ENCODE data around the gene CCL15. TPM values are rescaled to one million over a fixed set of nuclear protein-coding genes. Genes with fewer than 3 reads are reported as not detected.

CCL15 gene
- total RNA-seq, 1 experiment from 2014 or later, result not detected

GRCh38 chr17:35949401-35949800 lies 52.0 kb downstream of the CCL15 start (continued):
- no peak for TF ChIP-seq ZNF425 (CRISPR knock-in tag; conservative IDR thresholded peaks at IDR 0.05)
- TF ChIP-seq ZNF317 (CRISPR knock-in tag; IDR thresholded peaks at IDR 0.05; ENCODE audit: borderline replicate concordance, low read depth), result no peak
- TF ChIP-seq NFYB (CRISPR knock-in tag; conservative IDR thresholded peaks at IDR 0.05; ENCODE audit: low read depth), result no peak
- no peak for TF ChIP-seq NR3C1 (CRISPR knock-in tag; conservative IDR thresholded peaks at IDR 0.05; ENCODE audit: low read depth)
- TF ChIP-seq IRF2 (CRISPR knock-in tag; IDR thresholded peaks at IDR 0.05; ENCODE audit: borderline replicate concordance, low read depth), result no peak

DNA sequence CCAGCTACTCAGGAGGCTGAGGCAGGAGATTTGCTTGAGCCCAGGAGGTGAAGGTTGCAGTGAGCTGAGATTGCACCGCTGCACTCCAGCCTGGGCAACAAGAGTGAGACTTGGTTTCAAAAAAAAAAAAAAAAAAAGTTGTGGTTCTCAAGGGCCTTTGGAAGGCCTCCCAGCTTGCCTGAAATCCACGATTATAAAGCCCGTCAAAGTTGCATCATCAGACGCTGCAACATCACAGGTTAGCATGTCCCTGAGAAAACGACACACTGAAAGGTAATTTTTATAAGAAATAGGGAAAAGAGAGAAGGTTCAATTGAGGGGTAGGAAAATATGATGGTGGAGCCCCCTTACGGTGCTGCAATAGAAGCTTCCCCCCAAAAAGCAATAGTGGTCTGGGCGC lies 53.3 kb downstream of the CCL15 start:
- H3K27ac Mint-ChIP-seq, result no peak overlapping the region
- TF ChIP-seq KAT7 (CRISPR knock-in tag; IDR thresholded peaks at IDR 0.05; ENCODE audit: borderline replicate concordance), result no peak
- no peak for TF ChIP-seq E2F5 (CRISPR knock-in tag; IDR thresholded peaks at IDR 0.05)
- TF ChIP-seq, protein P1, sequence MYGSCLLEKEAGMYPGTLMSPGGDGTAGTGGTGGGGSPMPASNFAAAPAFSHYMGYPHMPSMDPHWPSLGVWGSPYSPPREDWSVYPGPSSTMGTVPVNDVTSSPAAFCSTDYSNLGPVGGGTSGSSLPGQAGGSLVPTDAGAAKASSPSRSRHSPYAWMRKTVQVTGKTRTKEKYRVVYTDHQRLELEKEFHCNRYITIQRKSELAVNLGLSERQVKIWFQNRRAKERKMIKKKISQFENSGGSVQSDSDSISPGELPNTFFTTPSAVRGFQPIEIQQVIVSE (CRISPR knock-in tag; IDR thresholded peaks at IDR 0.05; ENCODE audit: borderline replicate concordance), result no peak
- TF ChIP-seq E2F4 (CRISPR knock-in tag; IDR thresholded peaks at IDR 0.05; ENCODE audit: borderline replicate concordance, low read depth), result no peak
- no peak for TF ChIP-seq ZNF512 (CRISPR knock-in tag; IDR thresholded peaks at IDR 0.05; ENCODE audit: borderline replicate concordance)
- TF ChIP-seq, protein P2, sequence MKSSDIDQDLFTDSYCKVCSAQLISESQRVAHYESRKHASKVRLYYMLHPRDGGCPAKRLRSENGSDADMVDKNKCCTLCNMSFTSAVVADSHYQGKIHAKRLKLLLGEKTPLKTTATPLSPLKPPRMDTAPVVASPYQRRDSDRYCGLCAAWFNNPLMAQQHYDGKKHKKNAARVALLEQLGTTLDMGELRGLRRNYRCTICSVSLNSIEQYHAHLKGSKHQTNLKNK (CRISPR knock-in tag; IDR thresholded peaks at IDR 0.05), result no peak
- TF ChIP-seq SMAD4 (CRISPR knock-in tag; IDR thresholded peaks at IDR 0.05), result no peak
- no peak for TF ChIP-seq ZBTB43 (CRISPR knock-in tag; IDR thresholded peaks at IDR 0.05)
- TF ChIP-seq, protein P3, sequence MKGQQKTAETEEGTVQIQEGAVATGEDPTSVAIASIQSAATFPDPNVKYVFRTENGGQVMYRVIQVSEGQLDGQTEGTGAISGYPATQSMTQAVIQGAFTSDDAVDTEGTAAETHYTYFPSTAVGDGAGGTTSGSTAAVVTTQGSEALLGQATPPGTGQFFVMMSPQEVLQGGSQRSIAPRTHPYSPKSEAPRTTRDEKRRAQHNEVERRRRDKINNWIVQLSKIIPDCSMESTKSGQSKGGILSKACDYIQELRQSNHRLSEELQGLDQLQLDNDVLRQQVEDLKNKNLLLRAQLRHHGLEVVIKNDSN (CRISPR knock-in tag; IDR thresholded peaks at IDR 0.05), result no peak
- TF ChIP-seq, protein P4, sequence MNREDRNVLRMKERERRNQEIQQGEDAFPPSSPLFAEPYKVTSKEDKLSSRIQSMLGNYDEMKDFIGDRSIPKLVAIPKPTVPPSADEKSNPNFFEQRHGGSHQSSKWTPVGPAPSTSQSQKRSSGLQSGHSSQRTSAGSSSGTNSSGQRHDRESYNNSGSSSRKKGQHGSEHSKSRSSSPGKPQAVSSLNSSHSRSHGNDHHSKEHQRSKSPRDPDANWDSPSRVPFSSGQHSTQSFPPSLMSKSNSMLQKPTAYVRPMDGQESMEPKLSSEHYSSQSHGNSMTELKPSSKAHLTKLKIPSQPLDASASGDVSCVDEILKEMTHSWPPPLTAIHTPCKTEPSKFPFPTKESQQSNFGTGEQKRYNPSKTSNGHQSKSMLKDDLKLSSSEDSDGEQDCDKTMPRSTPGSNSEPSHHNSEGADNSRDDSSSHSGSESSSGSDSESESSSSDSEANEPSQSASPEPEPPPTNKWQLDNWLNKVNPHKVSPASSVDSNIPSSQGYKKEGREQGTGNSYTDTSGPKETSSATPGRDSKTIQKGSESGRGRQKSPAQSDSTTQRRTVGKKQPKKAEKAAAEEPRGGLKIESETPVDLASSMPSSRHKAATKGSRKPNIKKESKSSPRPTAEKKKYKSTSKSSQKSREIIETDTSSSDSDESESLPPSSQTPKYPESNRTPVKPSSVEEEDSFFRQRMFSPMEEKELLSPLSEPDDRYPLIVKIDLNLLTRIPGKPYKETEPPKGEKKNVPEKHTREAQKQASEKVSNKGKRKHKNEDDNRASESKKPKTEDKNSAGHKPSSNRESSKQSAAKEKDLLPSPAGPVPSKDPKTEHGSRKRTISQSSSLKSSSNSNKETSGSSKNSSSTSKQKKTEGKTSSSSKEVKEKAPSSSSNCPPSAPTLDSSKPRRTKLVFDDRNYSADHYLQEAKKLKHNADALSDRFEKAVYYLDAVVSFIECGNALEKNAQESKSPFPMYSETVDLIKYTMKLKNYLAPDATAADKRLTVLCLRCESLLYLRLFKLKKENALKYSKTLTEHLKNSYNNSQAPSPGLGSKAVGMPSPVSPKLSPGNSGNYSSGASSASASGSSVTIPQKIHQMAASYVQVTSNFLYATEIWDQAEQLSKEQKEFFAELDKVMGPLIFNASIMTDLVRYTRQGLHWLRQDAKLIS (CRISPR knock-in tag; IDR thresholded peaks at IDR 0.05; ENCODE audit: borderline replicate concordance), result no peak
- TF ChIP-seq ZNF416 (CRISPR knock-in tag; IDR thresholded peaks at IDR 0.05), result no peak
- TF ChIP-seq FOXK1 (CRISPR knock-in tag; IDR thresholded peaks at IDR 0.05), result no peak
- no peak for ATAC-seq

More for the DNA sequence above, 53.3 kb downstream of the CCL15 start:
- Mint-ChIP-seq H3K4me1 (no peaks in the 10 kb centered on the region; the same call in 1 of the 2 replicates), H3K9me3 (no peaks in the 10 kb centered on the region), H3K36me3 (no peaks in the 10 kb centered on the region), H3K4me3 (no peak overlapping the region), H3K27me3 (ENCODE audit: low read depth) (no peaks in the 10 kb centered on the region; the same call in 1 of the 2 replicates)
- no peak for DNase-seq (ENCODE audit: low spot score)
- CTCF ChIA-PET, result interaction anchor here (0.6 to 2.9 kb wide), 9 partner anchors 9 to 201 kb away, joined by 3 to 12 read pairs (median 4); partner anchors contain the start of gene RDM1
- POLR2A ChIA-PET, result interaction anchor here (0.6 kb wide), 1 partner anchor 9 kb away, joined by 4 read pairs; no protein-coding TSS in a partner anchor

All from WTC11 (cell line).